NCI-H1092 treated with DMSO at 0.1 percent for 48 hours (cell line): ENCODE data around the gene CAMK4.

ENCODE experiments used
- DNase-seq: peaks from one replicate; lab custom pipeline; 2025; lab: John Stamatoyannopoulos, UW

Gene CAMK4

GRCh38 chr5:111223787-111224560, at the start of gene CAMK4:
TSS of gene CAMK4 (plus strand) at chr5:111224384. CDS start at chr5:111224484, 100 bp downstream.
- DNase-seq: peak; percentile 62

GRCh38 chr5:111183064-111183463, 41.1 kb upstream of the CAMK4 start:
- no peak for DNase-seq

GRCh38 chr5:111187079-111187478, 37.1 kb upstream of the CAMK4 start:
- no peak for DNase-seq

GRCh38 chr5:111194053-111194452, 30.1 kb upstream of the CAMK4 start:
- DNase-seq: no peak

GRCh38 chr5:111194925-111195324, 29.3 kb upstream of the CAMK4 start:
- DNase-seq: no peak

- no peak for DNase-seq
Observed at GRCh38 chr5:111197523-111197922, 26.7 kb upstream of the CAMK4 start.

GRCh38 chr5:111198281-111198966, 25.8 kb upstream of the CAMK4 start:
- no peak for DNase-seq

- no peak for DNase-seq
Observed at GRCh38 chr5:111200828-111201227, 23.4 kb upstream of the CAMK4 start.

GRCh38 chr5:111201705-111202104, 22.5 kb upstream of the CAMK4 start:
- DNase-seq: no peak

GRCh38 chr5:111211341-111211740, 12.8 kb upstream of the CAMK4 start:
- no peak for DNase-seq

GRCh38 chr5:111214052-111214742, 10.0 kb upstream of the CAMK4 start:
- DNase-seq: no peak

GRCh38 chr5:111215971-111216370, 8.2 kb upstream of the CAMK4 start:
- DNase-seq: no peak

- no peak for DNase-seq
Observed at GRCh38 chr5:111221139-111221538, 3.0 kb upstream of the CAMK4 start.

- DNase-seq: peak; percentile 36
Observed at GRCh38 chr5:111223101-111223786, 940 bp upstream of the CAMK4 start.

GRCh38 chr5:111224561-111225345, 569 bp downstream of the CAMK4 start:
- peak; percentile 15 for DNase-seq

- no peak for DNase-seq
Observed at GRCh38 chr5:111225926-111226325, 1.7 kb downstream of the CAMK4 start.

GRCh38 chr5:111226556-111226955, 2.4 kb downstream of the CAMK4 start:
- DNase-seq: no peak

- no peak for DNase-seq
Observed at GRCh38 chr5:111227226-111227782, 3.1 kb downstream of the CAMK4 start.

GRCh38 chr5:111227801-111228200, 3.6 kb downstream of the CAMK4 start:
- DNase-seq: no peak

GRCh38 chr5:111228520-111229220, 4.5 kb downstream of the CAMK4 start:
- no peak for DNase-seq
